Kidney (tissue), 14 donors: Measurements from ENCODE around the gene IKZF2. TPM values are rescaled to one million over a fixed set of nuclear protein-coding genes. Genes with fewer than 3 reads are reported as not detected.

Experiments
- DNase-seq, 5 donors: peaks; one replicate each; pipeline ENCODE4 v3.0.0-alpha.2; 2013 to 2020
- FAIRE-seq: peaks from 2 replicates; lab custom pipeline; 2012; peaks lifted over from hg19 to GRCh38; lab: Jason Lieb, UNC
- H3K27ac ChIP-seq, 2 donors: one replicate each; pipeline ENCODE4 v1.7.0; 2013; ENCODE audit warnings: low read depth in 2 of 2, low read length in 2 of 2, inconsistent platforms in 1 of 2
- H3K27me3 ChIP-seq: one replicate; pipeline ENCODE4 v1.7.1; 2013; ENCODE audit warnings: low read length, inconsistent platforms; ENCODE audit not compliant: control insufficient read depth, insufficient read depth
- H3K36me3 ChIP-seq, 3 donors: one replicate each; pipeline versions ENCODE4 v1.7.0 to v1.7.1; 2013; ENCODE audit warnings: low read length in 3 of 3, control low read depth in 1 of 3, inconsistent platforms in 1 of 3; ENCODE audit not compliant: insufficient read depth in 3 of 3, control insufficient read depth in 2 of 3
- H3K4me1 ChIP-seq, 3 donors: one replicate each; pipeline versions ENCODE4 v1.7.0 to v1.7.1; 2013; ENCODE audit warnings: low read length in 3 of 3, inconsistent platforms in 1 of 3, low read depth in 1 of 3; ENCODE audit not compliant: control insufficient read depth in 2 of 3, insufficient read depth in 2 of 3
- H3K4me3 ChIP-seq, 3 donors: one replicate each; pipeline versions ENCODE4 v1.7.0 to v1.8.1; 2013; ENCODE audit warnings: low read length in 3 of 3, control low read depth in 1 of 3, inconsistent platforms in 1 of 3
- H3K9ac ChIP-seq, 3 donors: one replicate each; pipeline versions ENCODE4 v1.7.0 to v1.7.1; 2013; ENCODE audit warnings: low read length in 3 of 3, control low read depth in 1 of 3, inconsistent platforms in 1 of 3
- H3K9me3 ChIP-seq, 3 donors: one replicate each; pipeline versions ENCODE4 v1.7.0 to v1.7.1; 2013; ENCODE audit warnings: low read length in 3 of 3, control low read depth in 1 of 3, inconsistent platforms in 1 of 3; ENCODE audit not compliant: control insufficient read depth in 2 of 3, insufficient read depth in 1 of 3
- CTCF ChIP-seq: IDR thresholded peaks from 3 replicates; pipeline ENCODE4 v1.5.1; 2012; ENCODE audit warnings: mild to moderate bottlenecking, moderate library complexity, borderline replicate concordance; ENCODE audit not compliant: insufficient read depth; ENCODE audit errors: extremely low read depth
- intact Hi-C: fragments of 100-400 bp; cut with DNase I; formaldehyde crosslinking; loops from one replicate; pipeline ENCODE4 v1.11.1; 2022
- polyA plus RNA-seq: library from polyadenylated mRNA; stranded (reverse); fragments of 350-450 nt; fragmentation: Illumina TruSeq; extraction: RNeasy Lipid Tissue Mini Kit (QIAGEN cat#74804); gene quantifications from one replicate; pipeline ENCODE4 v1.2.3, GENCODE V29; 2014; ENCODE audit warnings: low read depth, low replicate concordance; ENCODE audit not compliant: insufficient read depth
- total RNA-seq: library from RNA; stranded (reverse); fragmentation: NEBNext Ultra II Directional; extraction: Animal tissue kit (Norgen Biotek cat#: 25700); gene quantifications from one replicate; pipeline ENCODE4 v1.2.1, GENCODE V29; 2021
- donor health status: control.
- donor health status: control.
- donor health status: control.
- donor health status: control.
- donor health status: control.
- donor health status: DM: yes; HTN: yes; CAD: no.
- donor health status: Normal renal cell carcinoma (clear cell type).

IKZF2 gene
- total and polyA plus RNA-seq, 2 donors from 2014 or later = 0.75 to 12.4 TPM

DNA sequence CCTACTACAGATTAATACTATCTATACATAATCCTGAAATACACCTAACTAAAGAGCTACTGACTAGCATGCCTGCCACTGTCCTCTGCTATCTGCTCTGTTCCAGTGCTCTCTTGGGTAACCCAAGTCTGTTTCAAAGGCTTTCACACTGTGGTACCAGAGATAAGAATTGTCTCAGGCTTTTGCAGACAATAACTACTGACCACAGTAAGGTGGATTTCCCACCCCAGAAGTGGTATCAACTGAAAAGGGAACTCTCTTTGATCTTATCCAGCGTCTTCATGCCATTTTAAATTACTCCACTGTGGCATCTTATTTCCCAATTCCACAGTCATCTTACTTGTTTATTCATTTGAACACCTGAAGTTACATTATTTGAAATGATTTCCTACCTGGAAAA is 190.2 kb downstream of the IKZF2 start:
- Histone ChIP-seq H3K27ac (no peak overlapping the region), H3K9me3 (no peaks in the 10 kb centered on the region), H3K27me3 (no peaks in the 10 kb centered on the region), H3K4me1 (peaks cover 0 to 4% (median 0%) of the 10 kb centered on the region in 3 donors), H3K4me3 (no peak overlapping the region), H3K36me3 (no peaks in the 10 kb centered on the region), H3K9ac (no peak overlapping the region)
- intact Hi-C loops = no loop called here
- no peak for TF ChIP-seq CTCF
- FAIRE-seq (no peak), DNase-seq (no peak)

DNA sequence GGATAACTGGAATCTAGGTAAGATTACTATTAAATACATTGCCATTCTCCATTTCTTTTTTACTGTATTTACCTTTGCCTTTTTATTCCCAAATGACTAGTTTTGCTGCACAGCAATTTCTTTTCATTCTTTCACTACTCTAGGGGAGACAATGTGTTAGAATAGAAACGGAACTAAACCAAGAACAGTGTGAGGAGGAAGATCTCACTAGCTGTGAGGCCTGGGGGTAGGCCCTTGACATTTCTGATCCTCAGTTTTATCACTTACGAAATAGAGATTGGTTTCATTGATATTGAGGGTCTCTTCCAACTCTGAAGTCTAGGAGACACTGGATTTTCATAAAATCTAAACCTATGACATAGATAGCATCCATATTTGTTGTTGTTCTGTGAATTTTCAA is 191.1 kb downstream of the IKZF2 start:
- H3K4me1 ChIP-seq = peaks cover 0 to 4% (median 0%) of the 10 kb centered on the region in 3 donors
- DNase-seq (no peak), FAIRE-seq (no peak)
- no peaks in the 10 kb centered on the region for H3K27me3 ChIP-seq
- H3K36me3 ChIP-seq = no peaks in the 10 kb centered on the region
- H3K4me3 ChIP-seq = no peak overlapping the region
- no peaks in the 10 kb centered on the region for H3K9me3 ChIP-seq
- no peak overlapping the region for H3K9ac ChIP-seq
- intact Hi-C loops = no loop called here
- no peak overlapping the region for H3K27ac ChIP-seq
- no peak for TF ChIP-seq CTCF

- H3K9ac ChIP-seq = no peak overlapping the region
- no peak for TF ChIP-seq CTCF
- no peaks in the 10 kb centered on the region for H3K36me3 ChIP-seq
- DNase-seq (no peak), FAIRE-seq (no peak)
- no peak overlapping the region for H3K4me3 ChIP-seq
- intact Hi-C loops = no loop called here
- no peaks in the 10 kb centered on the region for H3K27me3 ChIP-seq
- no peaks in the 10 kb centered on the region for H3K9me3 ChIP-seq
- no peak overlapping the region for H3K27ac ChIP-seq
- H3K4me1 ChIP-seq = peaks cover 0 to 4% (median 0%) of the 10 kb centered on the region in 3 donors
These were observed 191.8 kb downstream of the IKZF2 start for GRCh38 chr2:212959471-212960117.
